GM21717 (cell line): Measurements from ENCODE around the gene FBXO10.
"Not testable (repeated sequence)": the region's sequence is repeated elsewhere in the genome, so short reads cannot be mapped to it uniquely, and the experiment has no call there.

Experiments
- ATAC-seq: cut with Tn5 transposase; IDR thresholded peaks from one replicate; pipeline ENCODE4 v1.9.1; 2021; ENCODE audit warnings: mild to moderate bottlenecking, moderate library complexity; ENCODE audit not compliant: unreplicated experiment

FBXO10 gene

GRCh38 chr9:37486256-37486615 lies 89.9 kb downstream of the FBXO10 start:
- no peak for ATAC-seq

- peak; percentile 92 for ATAC-seq
Observed at GRCh38 chr9:37485389-37486255, 90.6 kb downstream of the FBXO10 start, which contains the start of gene POLR1E. POLR1E (plus strand) TSS chr9:37485948; CDS start chr9:37486048, 100 bp downstream.

- no peak for ATAC-seq
Observed at GRCh38 chr9:37480759-37481158, 95.4 kb downstream of the FBXO10 start.

GRCh38 chr9:37477987-37478619 lies 98.1 kb downstream of the FBXO10 start:
- not testable (repeated sequence) for ATAC-seq

- not testable (repeated sequence) for ATAC-seq
Observed at GRCh38 chr9:37477443-37477842, 98.7 kb downstream of the FBXO10 start.

- no peak for ATAC-seq
Observed at GRCh38 chr9:37476930-37477329, 99.2 kb downstream of the FBXO10 start.

GRCh38 chr9:37474438-37474837 lies 101.7 kb downstream of the FBXO10 start:
- no peak for ATAC-seq

GRCh38 chr9:37473982-37474381 lies 102.2 kb downstream of the FBXO10 start:
- ATAC-seq, result not testable (repeated sequence)

- no peak for ATAC-seq
Observed at GRCh38 chr9:37471942-37472684, 104.1 kb downstream of the FBXO10 start.

- no peak for ATAC-seq
Observed at GRCh38 chr9:37468620-37469019, 107.6 kb downstream of the FBXO10 start.

- ATAC-seq, result not testable (repeated sequence)
Observed at GRCh38 chr9:37467530-37467929, 108.7 kb downstream of the FBXO10 start.

- peak; percentile 14 for ATAC-seq
Observed at GRCh38 chr9:37466037-37466709, 110.0 kb downstream of the FBXO10 start.

- ATAC-seq, result peak; percentile 74
Observed at GRCh38 chr9:37465249-37466036, 110.7 kb downstream of the FBXO10 start, which contains the start of gene ZBTB5. ZBTB5 (minus strand) TSS chr9:37465450; CDS start chr9:37442551, 22,899 bp downstream.

- ATAC-seq, result peak; percentile 48
Observed at GRCh38 chr9:37464426-37465248, 111.5 kb downstream of the FBXO10 start.

- no peak for ATAC-seq
Observed at GRCh38 chr9:37464006-37464405, 112.2 kb downstream of the FBXO10 start.
